Middle frontal gyrus (tissue), 1 donor: ENCODE measurements around the gene ACAD10.
A peak's percentile ranks its signal among the peaks of the same experiment; 100 is the strongest.
"Not testable (repeated sequence)": the region's sequence is repeated elsewhere in the genome, so short reads cannot be mapped to it uniquely, and the experiment has no call there.

Experiments
- DNase-seq: peaks from one replicate; pipeline ENCODE4 v3.0.0-alpha.2; 2015; ENCODE audit warnings: low spot score; ENCODE audit errors: extremely low spot score

The ACAD10 gene

GRCh38 chr12:111685811-111686573, at the start of gene ACAD10, which contains the start of gene BRAP:
Gene ACAD10 (plus strand): TSS chr12:111686053. CDS start chr12:111692710, 6,657 bp downstream.
Gene BRAP (minus strand): TSS chr12:111685956. CDS start chr12:111685792, 164 bp downstream.
- peak; percentile 90 for DNase-seq

- DNase-seq, result peak; percentile 44
Observed at GRCh38 chr12:111636209-111636945, 49.5 kb upstream of the ACAD10 start.

- DNase-seq, result no peak
Observed at GRCh38 chr12:111638556-111638955, 47.3 kb upstream of the ACAD10 start.

GRCh38 chr12:111640506-111640905, 45.3 kb upstream of the ACAD10 start:
- no peak for DNase-seq

- DNase-seq, result no peak
Observed at GRCh38 chr12:111642681-111643426, 43.0 kb upstream of the ACAD10 start.

- DNase-seq, result no peak
Observed at GRCh38 chr12:111643427-111643826, 42.4 kb upstream of the ACAD10 start.

- DNase-seq, result no peak
Observed at GRCh38 chr12:111645433-111645832, 40.4 kb upstream of the ACAD10 start.

- no peak for DNase-seq
Observed at GRCh38 chr12:111650912-111651311, 34.9 kb upstream of the ACAD10 start.

GRCh38 chr12:111652530-111652929, 33.3 kb upstream of the ACAD10 start:
- DNase-seq, result not testable (repeated sequence)

- DNase-seq, result no peak
Observed at GRCh38 chr12:111653596-111653995, 32.3 kb upstream of the ACAD10 start.

- DNase-seq, result no peak
Observed at GRCh38 chr12:111655356-111655755, 30.5 kb upstream of the ACAD10 start.

GRCh38 chr12:111656016-111656415, 29.8 kb upstream of the ACAD10 start:
- DNase-seq, result no peak

- no peak for DNase-seq
Observed at GRCh38 chr12:111664499-111664898, 21.4 kb upstream of the ACAD10 start.

GRCh38 chr12:111664961-111665865, 20.6 kb upstream of the ACAD10 start:
- DNase-seq, result peak; percentile 22

GRCh38 chr12:111672822-111673381, 13.0 kb upstream of the ACAD10 start:
- no peak for DNase-seq

GRCh38 chr12:111673503-111673902, 12.3 kb upstream of the ACAD10 start:
- no peak for DNase-seq

- DNase-seq, result no peak
Observed at GRCh38 chr12:111677186-111677585, 8.7 kb upstream of the ACAD10 start.

GRCh38 chr12:111684485-111685198, 1.2 kb upstream of the ACAD10 start:
- DNase-seq, result not testable (repeated sequence)

GRCh38 chr12:111685322-111685810, 487 bp upstream of the ACAD10 start:
- DNase-seq, result no peak
